Body of pancreas (tissue), 4 donors: Measurements from ENCODE around the gene HACD2. TPM values are rescaled to one million over a fixed set of nuclear protein-coding genes. Genes with fewer than 3 reads are reported as not detected.

Experiments
- ATAC-seq: fragments of 150-250 bp; one replicate; pipeline ENCODE4 v1.9.1; 2016
- DNase-seq, 4 donors: peaks; one replicate each; pipeline ENCODE4 v3.0.0-alpha.2; 2019
- H3K27ac ChIP-seq, 4 donors: fragments of 200-600 bp; sonication (generic); 1 replicate in 3 of 4; 2 replicates in 1 of 4; pipeline versions ENCODE4 v1.5.1 to v1.6.1; 2016 to 2019; ENCODE audit warnings: mild to moderate bottlenecking in 1 of 4, mixed read lengths in 1 of 4, moderate library complexity in 1 of 4
- H3K27me3 ChIP-seq, 2 donors: fragments of 200-600 bp; sonication (generic); one replicate each; pipeline ENCODE4 v1.6.0; 2016; ENCODE audit warnings: mild to moderate bottlenecking in 1 of 2
- H3K36me3 ChIP-seq, 2 donors: fragments of 200-600 bp; sonication (generic); replicated peaks in 1 of 2; 2 replicates each; pipeline ENCODE4 v1.5.1; 2016; ENCODE audit warnings: low read depth in 2 of 2; ENCODE audit not compliant: insufficient read depth in 1 of 2
- H3K4me1 ChIP-seq: fragments of 200-600 bp; sonication (generic); one replicate; pipeline ENCODE4 v1.6.0; 2016
- H3K4me3 ChIP-seq, 2 donors: fragments of 200-600 bp; sonication (generic); 1 replicate in 1 of 2; 2 replicates in 1 of 2; pipeline ENCODE4 v1.5.1; 2016 to 2019
- H3K9me3 ChIP-seq, 3 donors: fragments of 200-600 bp; sonication (generic); 1 replicate in 2 of 3; 2 replicates in 1 of 3; pipeline ENCODE4 v1.5.1; 2016
- POLR2A ChIP-seq, 3 donors: fragments of 450-650 bp; IDR thresholded peaks; one replicate each; pipeline ENCODE4 v1.6.1; 2016; ENCODE audit warnings: antibody characterized with exemption in 3 of 3, mild to moderate bottlenecking in 2 of 3
- WGBS, 2 donors: methylation state at CpG; one replicate each; pipeline ENCODE4 v1.1.5; 2017; 5-methylcytosine and 5-hydroxymethylcytosine counted together
- intact Hi-C: fragments of 100-400 bp; cut with DNase I; formaldehyde crosslinking; loops from one replicate; pipeline ENCODE4 v1.15.1; 2023
- total RNA-seq, 2 donors: library from RNA; depleted of rRNA; stranded (reverse); fragments of >200 nt; gene quantifications; one replicate each; pipeline ENCODE4 v1.1.0, GENCODE V29; 2016
- TF ChIP-seq, protein P1 (sequence below), 7 experiments: fragments of 450-650 bp in 4 of 7; fragments of 200-600 bp in 3 of 7; sonication (generic) in 3 of 7; IDR thresholded peaks; one replicate each; pipeline ENCODE4 v1.5.1; 2016 to 2019; ENCODE audit warnings: antibody characterized with exemption in 7 of 7

The HACD2 gene
- total RNA-seq, 2 donors from 2014 or later, result 13.2 to 16.3 TPM

DNA sequence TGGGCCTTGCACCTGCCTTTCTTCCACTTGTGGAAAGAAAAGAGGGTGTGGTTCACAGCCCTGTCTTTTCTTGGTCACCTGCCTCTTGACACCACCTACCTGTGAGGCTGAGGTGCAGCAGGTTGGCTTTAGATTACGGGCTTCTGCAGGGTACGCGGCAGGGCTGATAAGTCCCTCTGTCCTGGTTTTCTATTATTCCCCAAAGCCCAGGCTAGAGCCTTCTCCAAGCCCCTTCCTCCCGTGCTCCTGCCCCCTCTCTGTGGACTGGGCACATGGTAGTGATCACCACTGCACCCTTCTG lies 44.8 kb upstream of the HACD2 start:
- TF ChIP-seq POLR2A (IDR thresholded peaks at IDR 0.05), result no peak
- TF ChIP-seq, protein P1, sequence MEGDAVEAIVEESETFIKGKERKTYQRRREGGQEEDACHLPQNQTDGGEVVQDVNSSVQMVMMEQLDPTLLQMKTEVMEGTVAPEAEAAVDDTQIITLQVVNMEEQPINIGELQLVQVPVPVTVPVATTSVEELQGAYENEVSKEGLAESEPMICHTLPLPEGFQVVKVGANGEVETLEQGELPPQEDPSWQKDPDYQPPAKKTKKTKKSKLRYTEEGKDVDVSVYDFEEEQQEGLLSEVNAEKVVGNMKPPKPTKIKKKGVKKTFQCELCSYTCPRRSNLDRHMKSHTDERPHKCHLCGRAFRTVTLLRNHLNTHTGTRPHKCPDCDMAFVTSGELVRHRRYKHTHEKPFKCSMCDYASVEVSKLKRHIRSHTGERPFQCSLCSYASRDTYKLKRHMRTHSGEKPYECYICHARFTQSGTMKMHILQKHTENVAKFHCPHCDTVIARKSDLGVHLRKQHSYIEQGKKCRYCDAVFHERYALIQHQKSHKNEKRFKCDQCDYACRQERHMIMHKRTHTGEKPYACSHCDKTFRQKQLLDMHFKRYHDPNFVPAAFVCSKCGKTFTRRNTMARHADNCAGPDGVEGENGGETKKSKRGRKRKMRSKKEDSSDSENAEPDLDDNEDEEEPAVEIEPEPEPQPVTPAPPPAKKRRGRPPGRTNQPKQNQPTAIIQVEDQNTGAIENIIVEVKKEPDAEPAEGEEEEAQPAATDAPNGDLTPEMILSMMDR (IDR thresholded peaks at IDR 0.05), result no peak
- intact Hi-C loops, result no loop called here
- Histone ChIP-seq H3K36me3 (no peaks in the 10 kb centered on the region), H3K4me1 (peaks cover 26% of the 10 kb centered on the region), H3K27ac (no peak overlapping the region), H3K4me3 (no peak overlapping the region), H3K27me3 (no peaks in the 10 kb centered on the region), H3K9me3 (no peaks in the 10 kb centered on the region)
- DNase-seq (no peak), ATAC-seq (no peak)
- WGBS, 2 donors, result 77 to 86% methylated on average over 4 of the region's 4 CpGs

DNA sequence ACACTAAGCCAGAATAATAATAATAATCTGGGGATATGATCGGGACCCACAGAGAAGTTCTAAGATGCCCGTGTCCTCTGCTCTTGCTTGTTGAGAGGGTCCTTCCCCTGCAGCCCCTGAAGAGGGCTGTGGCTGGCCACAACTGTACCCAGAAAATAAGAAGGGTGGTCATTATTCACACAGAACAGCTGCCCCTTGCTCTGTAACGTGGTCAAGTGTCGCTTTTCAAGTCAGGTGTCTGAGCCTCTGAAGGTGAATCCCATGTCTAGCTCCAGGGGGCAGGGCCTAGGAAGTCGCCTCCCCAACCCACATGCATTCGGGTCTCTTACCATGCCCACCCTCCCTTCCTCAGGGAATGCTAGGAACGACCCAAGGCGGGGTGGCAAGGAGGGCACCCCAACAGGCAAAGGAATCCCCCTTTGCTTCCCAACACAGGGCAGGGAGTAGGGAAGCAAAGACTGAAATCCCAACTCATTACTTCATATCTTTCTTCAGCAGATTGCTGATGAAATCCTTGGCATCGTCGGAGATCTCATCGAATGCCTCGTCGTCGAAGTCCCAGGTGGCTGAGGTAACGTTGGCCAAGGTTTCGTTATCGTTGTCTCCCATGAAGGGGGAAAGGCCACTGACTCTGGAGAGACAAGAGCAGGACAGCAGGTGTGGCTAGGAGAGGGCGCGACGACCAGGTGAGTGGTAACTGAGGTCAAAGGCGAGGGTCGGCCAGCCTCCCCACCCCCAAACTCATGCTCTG lies 44.3 kb upstream of the HACD2 start:
- Histone ChIP-seq H3K9me3 (no peaks in the 10 kb centered on the region), H3K4me1 (peaks cover 26% of the 10 kb centered on the region), H3K36me3 (no peaks in the 10 kb centered on the region), H3K27ac (no peak overlapping the region), H3K27me3 (no peaks in the 10 kb centered on the region), H3K4me3 (no peak overlapping the region)
- intact Hi-C loops, result no loop called here
- ATAC-seq (no peak), DNase-seq (no peak)
- TF ChIP-seq, protein P1 (IDR thresholded peaks at IDR 0.05), result no peak
- no peak for TF ChIP-seq POLR2A (IDR thresholded peaks at IDR 0.05)
- WGBS, 2 donors, result 90 to 92% methylated on average over 21 to 22 of the region's 22 CpGs

DNA sequence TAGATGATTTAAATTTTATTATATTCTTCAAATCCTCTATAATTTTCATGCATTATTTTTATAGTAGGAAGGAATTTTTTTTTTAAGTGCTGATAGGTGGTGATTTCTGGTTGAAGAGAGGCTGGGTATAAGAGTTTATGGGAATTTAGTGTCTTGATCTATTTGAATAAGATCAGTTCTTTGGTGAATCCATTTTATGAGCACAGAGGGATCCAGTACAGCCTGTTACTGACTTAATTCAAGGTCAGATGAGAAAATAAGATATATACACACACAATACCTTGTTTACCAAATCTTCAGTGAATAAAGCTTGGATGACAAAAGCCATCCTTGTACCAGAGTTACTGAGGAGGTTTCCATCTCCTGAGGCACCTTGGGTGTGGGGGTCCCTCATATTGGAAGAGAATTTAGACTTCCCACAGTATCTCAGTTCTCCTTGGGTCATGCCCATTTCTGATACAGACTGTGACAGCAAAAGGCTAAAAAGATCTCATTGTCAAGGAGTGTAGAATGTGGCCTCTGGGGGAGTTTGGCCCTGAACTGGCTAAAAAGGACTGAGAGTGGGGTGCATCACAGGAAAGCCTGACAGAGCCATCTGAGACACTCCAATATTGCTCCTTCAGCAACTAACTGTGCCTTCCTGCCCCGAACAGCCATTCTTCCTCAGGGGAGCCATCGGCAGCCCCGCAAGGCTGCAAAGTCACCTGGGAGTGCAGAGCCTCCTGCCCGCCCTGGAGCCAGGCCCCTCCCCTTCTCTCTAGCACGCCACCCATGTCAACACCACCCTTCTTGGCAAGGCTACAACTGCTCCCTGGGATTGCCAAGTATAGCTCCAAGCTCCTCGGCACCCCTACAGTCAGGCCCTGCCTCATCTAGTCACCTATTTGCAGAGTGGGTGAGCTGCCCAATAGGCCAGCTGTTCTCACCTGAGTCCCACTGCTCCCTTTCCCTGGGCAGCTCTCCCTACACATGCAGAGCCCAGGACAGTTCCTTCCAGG lies 43.1 kb upstream of the HACD2 start:
- H3K4me1 ChIP-seq, result peaks cover 17% of the 10 kb centered on the region

DNA sequence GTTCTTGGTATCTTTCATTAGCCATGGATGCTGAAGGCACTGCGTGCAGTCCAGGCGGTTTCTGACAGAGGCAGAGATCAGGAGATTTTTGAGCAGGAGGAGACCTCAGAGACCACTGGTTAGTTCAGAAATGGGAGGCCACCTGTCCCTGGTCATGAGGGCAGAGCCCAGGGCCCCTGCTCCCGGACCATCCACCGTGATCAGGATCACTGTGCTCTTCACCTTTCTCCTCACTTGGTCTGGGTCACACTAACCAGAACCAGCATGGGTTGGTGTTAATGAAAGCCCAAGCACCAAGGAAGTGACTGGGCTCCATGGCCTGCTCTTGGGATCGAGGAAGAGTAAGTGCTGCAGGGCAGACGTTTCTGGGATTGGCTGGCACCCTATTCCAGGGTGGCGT lies 42.0 kb upstream of the HACD2 start:
- H3K4me3 ChIP-seq, result no peak overlapping the region
- WGBS, 2 donors, result 89 to 95% methylated on average over 7 of the region's 7 CpGs
- intact Hi-C loops, result no loop called here
- peaks cover 10% of the 10 kb centered on the region for H3K4me1 ChIP-seq
- no peaks in the 10 kb centered on the region for H3K27me3 ChIP-seq
- ATAC-seq (no peak), DNase-seq (no peak)
- no peaks in the 10 kb centered on the region for H3K36me3 ChIP-seq
- H3K9me3 ChIP-seq, result no peaks in the 10 kb centered on the region
- H3K27ac ChIP-seq, result no peak overlapping the region
- TF ChIP-seq, protein P1 (IDR thresholded peaks at IDR 0.05), result no peak
- TF ChIP-seq POLR2A (IDR thresholded peaks at IDR 0.05), result no peak

More for the DNA sequence above, 43.1 kb upstream of the HACD2 start:
- TF ChIP-seq, protein P1 (IDR thresholded peaks at IDR 0.05), result peak in 1 of 7 experiments; percentile 1
- TF ChIP-seq POLR2A (IDR thresholded peaks at IDR 0.05), result no peak
- DNase-seq, result peak; percentile 76 to 95 (median 88)
- peak; percentile 86 for ATAC-seq
- no peaks in the 10 kb centered on the region for H3K36me3 ChIP-seq
- no peaks in the 10 kb centered on the region for H3K27me3 ChIP-seq
- intact Hi-C loops, result no loop called here
- peak overlapping the region in 1 of 4 donors; percentile 28 for H3K27ac ChIP-seq
- 47 to 63% methylated on average over 6 of the region's 6 CpGs for WGBS, 2 donors
- H3K4me3 ChIP-seq, result no peak overlapping the region
- no peaks in the 10 kb centered on the region for H3K9me3 ChIP-seq
